DMS153 treated with DMSO at 0.1 percent for 48 hours (cell line): ENCODE data around the gene P2RY1.
"Not testable (repeated sequence)": the region's sequence is repeated elsewhere in the genome, so short reads cannot be mapped to it uniquely, and the experiment has no call there.

Experiments
- DNase-seq: peaks from one replicate; lab custom pipeline; 2025; ENCODE audit not compliant: unreplicated experiment; lab: John Stamatoyannopoulos, UW

P2RY1 gene

DNA sequence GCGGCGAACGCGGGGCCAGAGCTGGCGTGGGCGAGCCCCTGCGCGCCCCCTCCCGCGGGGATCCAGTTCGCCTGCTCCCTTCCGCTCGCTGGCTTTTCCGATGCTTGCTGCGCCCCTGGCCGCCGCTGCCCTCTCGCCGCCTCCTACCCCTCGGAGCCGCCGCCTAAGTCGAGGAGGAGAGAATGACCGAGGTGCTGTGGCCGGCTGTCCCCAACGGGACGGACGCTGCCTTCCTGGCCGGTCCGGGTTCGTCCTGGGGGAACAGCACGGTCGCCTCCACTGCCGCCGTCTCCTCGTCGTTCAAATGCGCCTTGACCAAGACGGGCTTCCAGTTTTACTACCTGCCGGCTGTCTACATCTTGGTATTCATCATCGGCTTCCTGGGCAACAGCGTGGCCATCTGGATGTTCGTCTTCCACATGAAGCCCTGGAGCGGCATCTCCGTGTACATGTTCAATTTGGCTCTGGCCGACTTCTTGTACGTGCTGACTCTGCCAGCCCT lies 721 bp downstream of the P2RY1 start:
- DNase-seq: no peak

DNA sequence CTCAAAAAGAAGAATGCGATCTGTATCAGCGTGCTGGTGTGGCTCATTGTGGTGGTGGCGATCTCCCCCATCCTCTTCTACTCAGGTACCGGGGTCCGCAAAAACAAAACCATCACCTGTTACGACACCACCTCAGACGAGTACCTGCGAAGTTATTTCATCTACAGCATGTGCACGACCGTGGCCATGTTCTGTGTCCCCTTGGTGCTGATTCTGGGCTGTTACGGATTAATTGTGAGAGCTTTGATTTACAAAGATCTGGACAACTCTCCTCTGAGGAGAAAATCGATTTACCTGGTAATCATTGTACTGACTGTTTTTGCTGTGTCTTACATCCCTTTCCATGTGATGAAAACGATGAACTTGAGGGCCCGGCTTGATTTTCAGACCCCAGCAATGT lies 1.3 kb downstream of the P2RY1 start:
- DNase-seq: no peak

DNA sequence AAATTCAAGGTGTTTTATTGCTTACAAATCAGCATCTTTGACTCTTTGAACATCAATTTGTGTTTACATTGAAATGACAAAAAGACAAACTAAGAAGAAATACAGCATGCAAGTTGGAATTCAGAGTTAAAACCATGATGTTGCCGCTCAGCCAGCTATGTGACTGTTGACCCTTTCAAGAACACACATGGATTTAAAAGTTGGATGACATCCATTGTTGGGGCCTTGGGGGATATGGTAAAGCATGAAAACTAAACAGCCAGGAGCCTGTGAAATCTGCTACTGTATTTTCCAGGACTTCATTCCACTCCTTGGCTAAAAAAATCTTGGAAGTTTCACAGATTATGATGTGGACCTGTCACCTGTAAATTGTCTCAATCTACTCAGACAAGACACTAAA lies 4.6 kb downstream of the P2RY1 start:
- no peak for DNase-seq

DNA sequence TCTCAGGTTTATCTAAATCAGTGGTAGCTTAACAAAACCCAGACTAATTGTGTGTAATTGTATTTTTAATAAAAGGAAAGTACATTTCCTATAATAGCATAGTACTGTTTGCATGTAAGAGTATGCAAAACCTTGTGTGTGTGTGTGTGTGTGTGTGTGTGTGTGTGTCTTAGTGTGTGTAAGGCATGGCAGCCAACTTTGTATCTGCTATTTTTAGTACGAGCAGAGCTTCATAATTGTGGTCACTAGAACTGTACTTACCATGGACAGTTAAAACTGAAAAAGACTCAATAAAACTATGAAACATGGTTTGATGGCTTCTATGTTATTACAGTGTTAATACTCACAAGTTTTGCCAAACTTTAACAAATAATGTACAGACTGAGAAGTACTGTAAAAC lies 6.2 kb downstream of the P2RY1 start:
- DNase-seq: no peak

DNA sequence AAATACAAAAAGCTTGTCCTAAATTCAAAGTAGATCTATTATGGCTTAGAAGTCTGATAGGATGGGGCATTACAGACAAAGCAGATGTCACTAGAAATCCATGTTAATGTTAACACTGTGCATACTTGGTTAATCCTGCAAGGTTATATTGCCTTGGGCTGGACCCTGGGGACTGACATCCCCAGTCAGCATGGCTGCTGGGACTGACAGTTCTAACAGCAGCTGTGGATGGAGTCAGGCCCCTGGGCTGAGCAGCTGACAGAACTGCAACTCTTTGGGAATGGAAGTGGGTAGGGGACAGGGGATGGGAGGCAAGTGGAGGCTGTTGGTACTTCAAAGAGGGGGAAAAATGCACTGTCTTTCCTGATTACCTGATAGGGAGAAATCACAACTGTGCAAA lies 7.5 kb downstream of the P2RY1 start:
- no peak for DNase-seq

DNA sequence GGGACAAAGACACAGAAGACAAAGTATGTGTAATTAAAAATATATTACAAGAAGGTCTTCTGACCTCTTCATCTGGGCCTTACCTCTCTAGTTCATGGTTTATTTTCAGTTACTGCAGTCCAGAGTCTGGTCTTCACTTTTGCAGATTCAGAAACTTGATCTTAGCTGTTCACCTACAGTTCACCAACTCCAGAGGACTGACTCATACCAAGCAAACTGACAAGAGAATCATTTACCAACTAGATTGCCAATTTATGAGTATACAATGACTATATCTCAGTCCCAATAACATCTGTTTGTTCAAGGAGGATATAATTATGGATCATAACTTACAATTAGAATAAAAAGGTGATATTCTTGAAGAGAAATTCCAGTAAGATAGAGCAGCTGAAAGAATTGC lies 9.0 kb downstream of the P2RY1 start:
- DNase-seq: no peak

DNA sequence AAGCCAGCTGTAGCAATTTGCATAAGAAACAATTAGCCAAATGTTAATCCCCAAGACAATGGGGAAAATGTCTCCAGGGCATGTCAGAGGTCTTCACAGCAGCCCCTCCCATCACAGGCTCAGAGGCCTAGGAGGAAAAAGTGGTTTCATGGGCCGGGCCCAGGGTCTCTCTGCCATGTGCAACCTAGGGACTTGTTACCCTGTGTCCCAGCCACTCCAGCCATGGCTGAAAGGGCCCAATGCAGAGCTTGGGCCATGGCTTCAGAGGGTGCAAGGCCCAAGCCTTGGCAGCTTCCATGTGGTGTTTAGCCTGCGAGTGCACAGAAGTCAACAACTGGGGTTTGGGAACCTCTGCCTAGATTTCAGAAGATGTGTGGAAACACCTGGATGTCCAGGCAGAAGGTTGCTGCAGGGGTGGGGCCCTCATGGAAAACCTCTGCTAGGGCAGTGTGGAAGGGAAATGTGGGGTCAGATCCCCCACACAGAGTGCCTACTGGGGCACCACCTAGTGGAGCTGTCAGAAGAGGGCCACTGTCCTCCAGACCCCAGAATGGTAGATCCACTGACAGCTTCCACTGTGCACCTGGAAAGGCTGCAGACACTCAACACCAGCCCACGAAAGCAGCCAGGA lies 11.8 kb downstream of the P2RY1 start:
- not testable (repeated sequence) for DNase-seq

DNA sequence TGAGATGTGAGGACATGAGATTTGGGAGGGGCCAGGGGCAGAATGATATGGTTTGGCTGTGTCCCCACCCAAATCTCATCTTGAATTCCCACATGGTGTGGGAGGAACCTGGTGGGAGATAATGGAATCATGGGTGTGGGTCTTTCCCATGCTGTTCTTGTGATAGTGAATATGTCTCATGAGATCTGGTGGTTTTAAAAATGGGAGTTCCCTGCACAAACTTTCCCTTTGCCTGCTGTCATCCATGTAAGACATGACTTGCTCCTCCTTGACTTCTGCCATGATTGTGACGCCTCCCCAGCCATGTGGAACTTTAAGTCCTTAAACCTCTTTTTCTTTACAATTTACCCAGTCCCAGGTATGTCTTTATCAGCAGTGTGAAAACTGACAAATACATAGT lies 12.7 kb downstream of the P2RY1 start:
- not testable (repeated sequence) for DNase-seq

DNA sequence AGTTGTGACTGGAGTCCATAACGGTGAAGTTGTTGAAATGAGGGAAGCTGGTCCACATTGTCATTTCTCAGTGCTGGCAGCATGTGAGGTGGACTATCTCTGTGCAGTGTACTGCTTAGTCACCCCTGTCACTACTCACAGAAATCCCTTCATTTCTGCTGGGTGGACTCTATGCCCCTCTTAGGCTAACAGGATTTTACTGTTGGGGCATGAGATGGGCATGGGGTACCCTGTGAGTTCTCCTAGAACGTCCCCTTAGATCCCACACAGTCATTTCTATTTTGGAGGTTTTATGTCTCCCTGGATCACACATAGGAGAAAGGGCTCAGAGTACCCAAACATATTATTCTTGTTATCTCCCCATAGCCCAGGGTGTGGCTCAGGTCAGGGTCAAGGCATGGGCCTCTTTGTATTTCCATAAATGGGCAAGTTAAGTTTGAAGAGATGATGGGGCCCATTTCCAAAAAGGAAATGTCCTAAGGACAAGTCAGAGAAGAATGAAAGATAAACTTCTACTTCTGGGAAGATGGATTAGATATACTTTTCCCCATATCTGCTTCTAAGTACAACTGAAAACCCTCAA lies 15.2 kb downstream of the P2RY1 start:
- DNase-seq: no peak

DNA sequence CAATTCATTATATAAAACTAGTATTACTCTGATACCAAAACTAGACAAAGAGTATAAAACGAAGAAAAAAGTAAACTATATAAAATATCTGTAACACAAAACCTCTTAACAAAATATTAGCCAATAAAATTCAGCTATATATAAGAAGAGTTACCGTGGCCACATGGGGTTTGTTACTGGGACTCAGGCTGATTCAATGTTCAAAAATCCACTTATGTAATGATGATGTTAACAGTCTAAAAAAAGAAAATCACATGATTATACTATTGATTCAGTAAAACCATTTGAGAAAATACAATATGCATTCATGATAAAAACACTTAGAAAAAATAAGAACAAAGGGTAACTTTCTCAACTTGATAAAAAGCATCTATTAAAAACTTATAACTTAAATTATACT lies 18.3 kb downstream of the P2RY1 start:
- no peak for DNase-seq

DNA sequence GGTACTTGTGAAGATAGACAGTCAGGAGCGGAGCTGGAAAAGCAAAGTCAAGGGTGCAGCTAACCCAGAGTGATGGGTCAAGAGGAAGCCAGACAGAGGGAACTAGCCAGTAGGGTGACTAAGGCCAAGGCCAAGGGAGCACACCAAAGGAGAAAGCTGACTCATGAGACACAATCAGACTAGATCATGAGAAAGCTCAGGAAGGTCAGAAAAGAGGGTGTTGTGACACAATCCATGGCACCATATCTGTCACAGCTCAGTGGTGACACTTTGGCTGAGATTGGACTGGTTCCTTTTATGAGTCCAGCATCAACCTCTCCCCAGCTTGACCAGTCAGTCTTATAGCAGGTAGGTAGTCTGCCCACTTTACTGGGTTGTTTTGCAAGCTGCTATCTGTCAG lies 22.2 kb downstream of the P2RY1 start:
- no peak for DNase-seq

DNA sequence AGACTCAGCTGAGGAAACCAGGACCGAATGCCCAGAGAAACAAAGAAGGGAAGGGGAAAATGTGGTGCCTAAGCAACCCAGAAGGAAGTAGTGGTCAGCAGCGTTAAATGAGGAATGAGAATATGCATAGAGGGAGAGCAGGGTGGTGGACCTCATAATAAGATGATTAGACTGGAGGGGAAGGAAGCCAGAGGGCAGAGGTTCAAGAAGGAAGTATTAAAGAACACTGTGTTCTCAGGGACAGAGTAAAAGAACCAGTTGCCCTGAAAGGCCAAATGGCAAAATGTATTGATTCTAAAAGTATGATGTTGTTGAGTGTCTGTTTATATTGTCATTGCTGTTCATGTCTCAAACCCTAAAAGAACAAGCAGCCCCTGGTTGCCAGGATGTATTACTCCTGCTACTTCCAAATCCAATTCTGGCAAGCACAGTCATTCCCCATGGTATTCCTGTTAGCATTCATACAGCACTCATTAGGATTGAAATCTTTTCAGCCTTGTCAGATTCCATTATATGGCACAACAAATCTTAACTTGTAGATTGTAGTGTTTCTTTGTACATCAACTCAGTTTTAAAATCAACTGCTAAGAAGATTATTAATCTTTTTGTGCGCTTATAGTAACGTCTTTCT lies 23.4 kb downstream of the P2RY1 start:
- DNase-seq: no peak

DNA sequence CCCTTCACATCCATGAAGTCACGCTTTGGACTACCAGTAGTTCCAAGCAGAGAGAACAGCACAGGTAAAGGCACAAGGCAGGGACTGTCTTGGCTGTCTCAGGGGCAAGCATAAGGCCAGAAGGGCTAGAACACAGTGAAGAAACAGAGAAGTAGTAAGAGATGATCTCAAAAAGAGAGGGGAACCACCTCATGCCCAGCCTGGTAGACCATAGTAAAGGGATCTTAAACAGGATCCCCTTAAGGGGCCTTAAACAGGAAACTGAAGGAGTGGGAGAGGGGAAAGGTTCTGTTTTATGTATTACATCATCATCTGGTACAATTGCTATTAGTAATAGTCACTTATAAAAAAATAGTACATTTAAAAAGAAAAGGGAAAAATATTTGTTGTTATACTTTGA lies 25.8 kb downstream of the P2RY1 start:
- no peak for DNase-seq

DNA sequence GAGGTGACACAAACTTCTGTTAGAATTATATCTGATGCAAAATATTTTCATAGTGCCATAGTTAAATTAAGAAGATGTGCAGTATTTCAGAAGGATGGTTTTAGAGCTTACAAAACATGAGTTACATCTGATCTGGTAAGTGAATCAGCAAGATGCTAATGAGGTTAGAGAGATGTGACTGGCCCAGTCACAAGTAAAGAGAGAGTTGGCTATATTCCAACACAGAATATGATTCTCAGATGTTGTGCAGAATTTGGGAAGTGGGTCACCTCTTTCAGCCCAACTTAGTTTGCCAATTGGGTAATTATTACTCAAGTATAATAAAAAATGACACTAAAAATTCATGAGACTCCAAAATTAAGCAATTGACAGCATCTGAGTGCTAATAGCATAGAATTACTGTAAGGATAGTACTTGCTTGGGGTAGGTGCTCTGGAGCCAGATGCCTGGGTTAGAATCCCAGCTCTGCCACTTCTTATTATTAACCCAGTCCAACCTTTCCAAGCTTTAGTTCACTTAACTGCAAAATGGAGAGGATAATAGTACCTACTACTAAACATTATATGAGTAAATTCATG lies 30.8 kb downstream of the P2RY1 start:
- no peak for DNase-seq

DNA sequence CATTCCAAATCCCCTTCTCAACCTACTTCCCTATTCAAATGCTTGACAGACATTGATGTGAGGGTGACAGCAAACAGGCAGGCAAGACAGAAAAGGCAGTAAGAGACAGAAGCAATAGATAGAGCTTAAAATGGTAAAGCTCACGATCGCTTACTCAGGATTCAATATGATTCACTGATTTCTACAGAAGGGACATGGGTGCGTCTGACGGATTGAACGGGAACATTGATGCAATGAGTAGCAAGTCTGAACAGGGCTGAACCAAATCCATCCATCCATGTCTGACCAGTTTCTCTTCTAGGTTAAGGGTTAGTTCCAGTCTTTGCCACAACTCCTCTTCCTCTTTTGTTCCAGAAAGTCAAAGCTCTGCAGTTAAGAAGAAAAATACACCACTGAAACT lies 35.1 kb downstream of the P2RY1 start:
- DNase-seq: no peak

DNA sequence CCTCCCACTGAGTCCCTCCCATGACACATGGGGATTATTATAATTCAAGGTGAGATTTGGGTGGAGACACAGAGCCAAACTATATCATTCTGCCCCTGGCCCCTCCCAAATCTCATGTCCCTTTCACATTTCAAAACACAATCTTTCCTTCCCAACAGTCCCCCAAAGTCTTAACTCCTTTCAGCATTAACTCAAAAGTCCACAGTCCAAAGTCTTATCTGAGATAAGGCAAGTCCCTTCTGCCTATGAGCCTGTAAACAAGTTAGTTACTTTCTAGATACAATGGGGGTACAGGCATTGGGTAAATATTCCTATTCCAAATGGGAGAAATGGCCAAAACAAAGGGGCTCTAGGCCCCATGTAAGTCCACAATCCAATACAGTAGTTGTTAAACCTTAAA lies 38.4 kb downstream of the P2RY1 start:
- not testable (repeated sequence) for DNase-seq

DNA sequence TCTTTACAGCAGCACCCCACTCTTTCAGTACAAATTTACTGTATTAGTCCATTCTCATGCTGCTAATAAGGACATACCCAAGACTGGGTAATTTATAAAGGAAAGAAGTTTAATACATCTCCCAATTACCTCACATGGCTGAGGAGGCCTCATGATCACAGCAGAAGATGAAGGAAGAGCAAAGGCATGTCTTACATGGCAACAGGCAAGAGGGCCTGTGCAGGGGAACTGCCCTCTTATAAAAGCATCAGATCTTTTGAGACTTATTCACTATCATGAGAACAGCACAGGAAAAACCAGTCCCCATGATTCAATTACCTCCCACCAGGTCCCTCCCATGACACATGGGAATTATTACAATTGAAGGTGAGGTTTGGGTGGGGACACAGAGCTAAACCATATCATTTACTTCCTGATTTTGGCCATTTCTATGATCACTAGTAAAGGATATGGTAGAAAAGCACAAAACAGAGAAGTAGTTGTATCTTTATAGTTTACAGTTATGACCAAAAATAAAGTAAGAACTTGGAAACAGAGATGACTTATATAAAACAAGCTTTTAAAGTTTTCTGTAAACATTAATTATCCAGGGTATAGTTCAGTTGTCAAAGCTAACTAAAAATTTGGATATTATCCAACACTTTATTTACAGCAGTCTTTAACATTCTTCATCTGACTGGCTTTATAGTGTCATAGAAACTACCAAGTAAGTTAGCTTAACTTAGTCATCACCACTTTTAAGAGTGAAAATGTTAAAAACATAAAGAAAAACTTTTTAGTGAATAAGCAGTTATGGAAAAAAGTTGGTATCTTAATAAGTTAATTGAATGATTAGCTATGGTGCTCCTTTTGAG lies 40.2 kb downstream of the P2RY1 start:
- no peak for DNase-seq

DNA sequence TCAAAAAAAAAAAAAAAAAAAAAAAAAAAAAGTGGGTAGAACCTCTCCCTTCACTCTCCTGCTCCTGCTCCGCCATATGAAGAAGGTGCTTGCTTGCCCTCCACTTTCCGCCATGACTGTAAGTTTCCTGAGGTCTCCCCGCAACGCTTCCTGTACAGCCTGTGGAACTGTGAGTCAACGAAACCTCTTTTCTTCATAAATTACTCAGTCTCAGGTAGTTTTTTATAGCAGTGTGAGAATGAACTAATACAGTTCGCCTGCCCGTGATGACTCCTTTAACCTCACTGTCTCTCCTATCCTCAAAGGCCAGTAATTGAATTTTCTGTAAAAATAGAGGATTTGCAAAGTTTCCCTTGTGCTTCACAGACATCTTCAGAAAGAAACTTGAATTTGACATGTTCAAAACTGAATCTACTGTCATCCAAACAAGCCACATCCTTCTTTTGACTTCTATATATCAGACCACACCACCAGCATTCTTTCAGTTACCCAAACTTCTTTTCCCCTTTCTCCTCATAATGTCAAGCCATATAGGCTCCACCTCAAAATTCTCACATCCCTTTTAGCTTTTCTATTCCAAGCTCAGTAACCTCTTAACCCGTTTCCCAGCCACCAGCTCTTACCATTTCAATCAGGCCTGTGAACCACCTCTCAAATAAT lies 44.3 kb downstream of the P2RY1 start:
- DNase-seq: no peak

DNA sequence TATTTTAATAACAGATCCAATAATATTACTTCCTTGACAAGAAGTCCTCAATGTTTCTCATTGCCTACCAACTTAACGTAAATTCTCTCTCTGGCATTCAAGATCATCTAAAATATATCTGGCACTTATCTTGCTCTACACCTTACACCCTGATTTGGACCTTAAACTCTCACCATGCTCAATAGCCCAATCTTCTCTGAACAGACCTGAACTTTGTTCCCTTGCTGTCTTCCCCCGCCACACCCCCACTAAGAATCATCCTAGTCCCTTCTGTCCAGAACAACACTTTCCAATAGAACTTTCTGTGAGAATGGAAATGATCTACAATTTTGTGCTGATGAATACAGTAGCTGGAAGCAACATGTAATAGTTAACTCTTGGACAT lies 44.9 kb downstream of the P2RY1 start:
- no peak for DNase-seq

DNA sequence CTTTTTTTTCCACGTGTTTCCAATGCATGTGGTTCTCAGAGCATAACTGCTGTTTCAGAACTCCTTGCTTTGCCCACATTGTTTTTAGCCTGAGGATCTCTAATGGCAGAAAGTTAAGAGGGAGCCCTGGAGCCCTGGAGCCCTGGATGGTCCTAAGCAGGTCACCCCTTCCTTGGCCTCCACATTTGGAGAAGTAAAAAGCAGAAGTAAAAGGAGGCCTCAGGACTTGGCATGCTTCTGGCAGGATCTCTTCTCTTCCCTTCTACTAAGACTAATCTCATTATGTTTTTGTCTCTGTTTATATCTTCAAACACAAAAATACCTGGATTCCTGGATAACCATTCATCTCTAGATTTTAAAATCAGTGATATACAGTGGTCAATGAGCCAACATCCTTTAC lies 50.1 kb downstream of the P2RY1 start:
- DNase-seq: no peak
